Lower leg skin (tissue), 4 donors: Measurements from ENCODE around the gene EFTUD2. TPM values are rescaled to one million over a fixed set of nuclear protein-coding genes. Genes with fewer than 3 reads are reported as not detected.

Experiments used
- DNase-seq, 2 donors: peaks; one replicate each; pipeline ENCODE4 v3.0.0-alpha.2; 2019; ENCODE audit warnings: low spot score in 2 of 2
- H3K4me3 ChIP-seq: fragments of 200-600 bp; sonication (generic); 2 replicates; pipeline ENCODE4 v1.5.1; 2017; ENCODE audit warnings: mild to moderate bottlenecking, low read depth; ENCODE audit not compliant: poor library complexity, severe bottlenecking
- CTCF ChIP-seq, 3 donors: fragments of 450-650 bp; IDR thresholded peaks; one replicate each; pipeline ENCODE4 v1.5.1; 2016; ENCODE audit warnings: antibody characterized with exemption in 3 of 3, mild to moderate bottlenecking in 3 of 3, moderate library complexity in 2 of 3
- POLR2A ChIP-seq, 2 donors: fragments of 450-650 bp; IDR thresholded peaks; one replicate each; pipeline ENCODE4 v1.6.1; 2016 to 2017; ENCODE audit warnings: antibody characterized with exemption in 2 of 2, mild to moderate bottlenecking in 1 of 2, moderate library complexity in 1 of 2
- WGBS, 2 donors: methylation state at CpG; one replicate each; pipeline ENCODE4 v1.1.5; 2018; 5-methylcytosine and 5-hydroxymethylcytosine counted together
- intact Hi-C: fragments of 100-400 bp; cut with DNase I; formaldehyde crosslinking; loops from one replicate; pipeline ENCODE4 v1.15.0; 2023; ENCODE audit warnings: low total_unique reads
- total RNA-seq, 4 donors: library from RNA; depleted of rRNA; stranded (reverse); fragments of >200 nt; gene quantifications; one replicate each; pipeline ENCODE4 v1.1.0, GENCODE V29; 2016

EFTUD2 gene
- total RNA-seq, 4 donors from 2014 or later: 45.0 to 69.2 (median 51.5) TPM

- WGBS, 2 donors: 85 to 94% methylated on average over 27 to 30 of the region's 34 CpGs
- no peak for TF ChIP-seq CTCF (IDR thresholded peaks at IDR 0.05)
- no peak for TF ChIP-seq POLR2A (IDR thresholded peaks at IDR 0.05)
- no peak for DNase-seq
- no peak overlapping the region for H3K4me3 ChIP-seq
- intact Hi-C loops: no loop called here
These were observed 34.8 kb upstream of the EFTUD2 start for GRCh38 chr17:44933824-44934744.

GRCh38 chr17:44932787-44933097 is 33.5 kb upstream of the EFTUD2 start:
- no peak for DNase-seq
- TF ChIP-seq POLR2A (IDR thresholded peaks at IDR 0.05) (no peak), CTCF (IDR thresholded peaks at IDR 0.05) (no peak)
- 82 to 90% methylated on average over 6 of the region's 6 CpGs for WGBS, 2 donors
- no peak overlapping the region for H3K4me3 ChIP-seq
- intact Hi-C loops: no loop called here

GRCh38 chr17:44932096-44932786 is 33.0 kb upstream of the EFTUD2 start:
- no peak for DNase-seq
- no peak for TF ChIP-seq POLR2A (IDR thresholded peaks at IDR 0.05)
- no peak for TF ChIP-seq CTCF (IDR thresholded peaks at IDR 0.05)
- intact Hi-C loops: no loop called here
- no peak overlapping the region for H3K4me3 ChIP-seq
- 83 to 91% methylated on average over 7 to 8 of the region's 8 CpGs for WGBS, 2 donors

- 93 to 96% methylated on average over 5 of the region's 5 CpGs for WGBS, 2 donors
- TF ChIP-seq CTCF (IDR thresholded peaks at IDR 0.05) (no peak), POLR2A (IDR thresholded peaks at IDR 0.05) (no peak)
- DNase-seq: no peak
- no peak overlapping the region for H3K4me3 ChIP-seq
- intact Hi-C loops: no loop called here
These were observed 32.1 kb upstream of the EFTUD2 start for GRCh38 chr17:44931376-44931775.

- no peak overlapping the region for H3K4me3 ChIP-seq
- TF ChIP-seq CTCF (IDR thresholded peaks at IDR 0.05) (no peak), POLR2A (IDR thresholded peaks at IDR 0.05) (no peak)
- intact Hi-C loops: no loop called here
- no peak for DNase-seq
- WGBS, 2 donors: 86 to 90% methylated on average over 6 of the region's 6 CpGs
These were observed 31.4 kb upstream of the EFTUD2 start for GRCh38 chr17:44930667-44931066.
